Cardiac ventricle fibroblast (primary cell): ENCODE data around the gene OPRPN. TPM values are rescaled to one million over a fixed set of nuclear protein-coding genes. Genes with fewer than 3 reads are reported as not detected.

Source experiments
- total RNA-seq: library from RNA; depleted of rRNA; stranded (reverse); fragments of >200 nt; gene quantifications from 2 replicates; pipeline ENCODE4 v1.2.3, GENCODE V29; 2015

OPRPN gene, protein sequence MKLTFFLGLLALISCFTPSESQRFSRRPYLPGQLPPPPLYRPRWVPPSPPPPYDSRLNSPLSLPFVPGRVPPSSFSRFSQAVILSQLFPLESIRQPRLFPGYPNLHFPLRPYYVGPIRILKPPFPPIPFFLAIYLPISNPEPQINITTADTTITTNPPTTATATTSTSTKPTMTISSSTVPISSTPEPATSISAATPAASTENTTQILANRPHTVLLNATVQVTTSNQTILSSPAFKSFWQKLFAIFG
- total RNA-seq = not detected in 2 replicates

DNA sequence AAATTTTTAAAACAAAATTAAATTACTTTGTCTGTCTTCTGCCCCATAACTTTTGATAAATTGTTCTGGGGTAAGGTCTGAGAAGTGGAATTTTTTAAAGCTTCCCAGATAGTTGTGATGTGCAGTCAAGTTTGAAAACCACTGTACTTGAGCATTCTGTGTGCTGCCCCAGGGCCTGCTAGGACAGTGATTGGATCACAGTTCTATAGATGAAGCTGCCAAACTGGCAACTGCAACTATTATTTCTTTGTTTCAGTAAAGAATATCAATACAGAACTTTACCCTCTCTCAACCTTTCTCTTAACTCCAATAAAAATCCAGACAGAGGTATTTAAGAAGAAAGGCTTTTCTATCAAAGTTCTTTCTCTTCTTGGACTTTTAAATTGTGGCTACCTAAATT lies at the start of gene OPRPN:
OPRPN (plus strand) TSS at position 361 of the 400 bp plus-strand sequence. CDS start 1,346 bp downstream, outside the sequence.

DNA sequence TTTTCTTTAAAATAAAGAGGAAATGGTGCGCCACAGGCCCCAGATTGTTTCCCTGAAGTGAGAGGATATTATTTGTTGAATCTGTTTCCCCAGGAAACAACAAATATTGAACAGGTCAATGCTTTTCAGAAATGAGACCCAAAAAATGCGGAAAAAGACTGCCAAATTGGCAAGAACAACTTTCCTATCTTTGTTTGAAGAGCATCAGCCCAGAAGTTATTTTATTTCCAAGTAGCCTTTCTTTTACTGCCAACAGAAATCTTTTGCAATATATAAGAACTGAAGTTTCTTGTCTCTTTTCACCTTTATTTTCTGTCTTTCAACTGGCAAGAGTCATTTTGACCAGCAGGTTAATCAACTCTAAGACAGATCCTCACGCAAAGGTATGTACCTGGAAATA lies 37.3 kb upstream of the OPRPN start, which contains the start of gene SMR3A:
SMR3A (plus strand) TSS at position 301 of the 400 bp plus-strand sequence. CDS start 1,356 bp downstream, outside the sequence.

DNA sequence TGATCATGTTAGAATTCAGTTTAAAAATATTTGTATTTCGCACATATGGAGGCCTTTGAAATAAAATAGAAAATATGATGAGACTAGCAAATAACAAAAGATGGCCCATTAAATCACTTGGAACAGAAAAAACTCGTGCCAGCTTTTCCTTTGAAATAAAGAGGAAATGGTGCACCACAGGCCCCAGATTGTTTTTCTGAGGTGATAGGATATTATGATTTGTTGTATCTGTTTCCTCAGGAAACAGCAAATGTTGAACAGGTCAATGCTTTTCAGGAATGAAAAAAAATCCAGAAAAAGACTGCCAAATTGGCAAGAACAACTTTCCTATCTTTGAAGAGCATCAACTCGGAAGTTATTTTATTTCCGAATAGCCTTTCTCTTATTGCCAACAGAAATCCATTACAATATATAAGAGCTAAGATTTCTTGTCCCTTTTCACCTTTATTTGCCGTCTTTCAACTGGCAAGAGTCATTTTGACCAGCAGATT lies 15.0 kb upstream of the OPRPN start, which contains the start of gene SMR3B:
SMR3B (plus strand) TSS at position 441 of the 491 bp plus-strand sequence. CDS start 1,380 bp downstream, outside the sequence.

Other genes starting within 250 kb of the OPRPN start
- gene PRR27, start 243.7 kb upstream of the OPRPN start, total RNA-seq = not detected in 2 replicates
- gene ODAM, start 202.2 kb upstream of the OPRPN start, total RNA-seq = not detected in 2 replicates
- not detected in 2 replicates for gene FDCSP, start 171.8 kb upstream of the OPRPN start, total RNA-seq
- not detected in 2 replicates for gene CSN3, start 155.3 kb upstream of the OPRPN start, total RNA-seq
- not detected in 2 replicates for gene CABS1, start 63.0 kb upstream of the OPRPN start, total RNA-seq
- not detected in 2 replicates for gene SMR3A, start 37.2 kb upstream of the OPRPN start, total RNA-seq
- gene SMR3B, start 14.8 kb upstream of the OPRPN start, total RNA-seq = not detected in 2 replicates
- gene MUC7, start 74.3 kb downstream of the OPRPN start, total RNA-seq = not detected in 2 replicates
- not detected in 2 replicates for gene AMTN, start 120.6 kb downstream of the OPRPN start, total RNA-seq
- not detected in 2 replicates for gene AMBN, start 194.3 kb downstream of the OPRPN start, total RNA-seq
- not detected in 2 replicates for gene ENAM, start 230.8 kb downstream of the OPRPN start, total RNA-seq